Upper lobe of left lung (tissue), 6 donors: ENCODE measurements around the gene SP5. TPM values are rescaled to one million over a fixed set of nuclear protein-coding genes. Genes with fewer than 3 reads are reported as not detected.
"Not testable (repeated sequence)": the region's sequence is repeated elsewhere in the genome, so short reads cannot be mapped to it uniquely, and the experiment has no call there.

Experiments used
- ATAC-seq, 2 donors: fragments of 200-7000 bp; cut with Tn5 transposase; one replicate each; pipeline ENCODE4 v1.9.1; 2022; ENCODE audit warnings: mild to moderate bottlenecking in 2 of 2, moderate library complexity in 2 of 2; ENCODE audit not compliant: low FRiP score in 2 of 2
- DNase-seq, 2 donors: peaks; one replicate each; pipeline ENCODE4 v3.0.0-alpha.2; 2019 to 2020
- H3K27ac ChIP-seq, 4 donors: fragments of 200-600 bp; sonication (generic); one replicate each; pipeline ENCODE4 v1.5.1; 2016 to 2019
- H3K27me3 ChIP-seq, 4 donors: fragments of 200-600 bp; sonication (generic); one replicate each; pipeline ENCODE4 v1.5.1; 2017 to 2019
- H3K36me3 ChIP-seq, 4 donors: fragments of 200-600 bp; sonication (generic); one replicate each; pipeline ENCODE4 v1.5.1; 2016 to 2019
- H3K4me1 ChIP-seq, 4 donors: fragments of 200-600 bp; sonication (generic); one replicate each; pipeline ENCODE4 v1.5.1; 2018 to 2019
- H3K4me3 ChIP-seq, 4 donors: fragments of 200-600 bp; sonication (generic); one replicate each; pipeline ENCODE4 v1.5.1; 2017 to 2019; ENCODE audit warnings: mild to moderate bottlenecking in 2 of 4, moderate library complexity in 1 of 4
- H3K9me3 ChIP-seq, 4 donors: fragments of 200-600 bp; sonication (generic); one replicate each; pipeline ENCODE4 v1.5.1; 2018 to 2019
- EP300 ChIP-seq, 4 donors: sonication (generic); formaldehyde crosslinking; IDR thresholded peaks; one replicate each; pipeline ENCODE4 v1.5.1; 2017; ENCODE audit warnings: antibody characterized with exemption in 4 of 4, control low read depth in 2 of 4
- POLR2A ChIP-seq, 4 donors: fragments of 450-650 bp; IDR thresholded peaks; one replicate each; pipeline ENCODE4 v1.5.1; 2016 to 2017; ENCODE audit warnings: antibody characterized with exemption in 4 of 4, mild to moderate bottlenecking in 2 of 4
- POLR2AphosphoS5 ChIP-seq, 2 donors: sonication (generic); formaldehyde crosslinking; IDR thresholded peaks; one replicate each; pipeline ENCODE4 v1.5.1; 2017; ENCODE audit warnings: antibody characterized with exemption in 2 of 2
- WGBS, 2 donors: methylation state at CpG; one replicate each; pipeline ENCODE4 v1.1.5; 2017 to 2018; 5-methylcytosine and 5-hydroxymethylcytosine counted together
- total RNA-seq, 6 donors: library from RNA; depleted of rRNA in 4 of 6; stranded (reverse); fragments of >200 nt in 4 of 6; gene quantifications; one replicate each; pipeline versions ENCODE4 v1.1.0 to v1.2.1, GENCODE V29; 2016 to 2021
- TF ChIP-seq, protein P1 (sequence below), 6 experiments: fragments of 450-650 bp in 4 of 6; fragments of 200-600 bp in 2 of 6; sonication (generic) in 2 of 6; IDR thresholded peaks; one replicate each; pipeline ENCODE4 v1.5.1; 2016 to 2019; ENCODE audit warnings: antibody characterized with exemption in 6 of 6
- donor health status: DM: no; HTN: no; CAD: no; lungs with moderate emphysema.
- donor health status: DM: no; HTN: yes; CAD: no; lungs with severe emphysema.

The SP5 gene
- total RNA-seq, 6 donors from 2014 or later: 1.5 to 6.6 (median 4.4) TPM

DNA sequence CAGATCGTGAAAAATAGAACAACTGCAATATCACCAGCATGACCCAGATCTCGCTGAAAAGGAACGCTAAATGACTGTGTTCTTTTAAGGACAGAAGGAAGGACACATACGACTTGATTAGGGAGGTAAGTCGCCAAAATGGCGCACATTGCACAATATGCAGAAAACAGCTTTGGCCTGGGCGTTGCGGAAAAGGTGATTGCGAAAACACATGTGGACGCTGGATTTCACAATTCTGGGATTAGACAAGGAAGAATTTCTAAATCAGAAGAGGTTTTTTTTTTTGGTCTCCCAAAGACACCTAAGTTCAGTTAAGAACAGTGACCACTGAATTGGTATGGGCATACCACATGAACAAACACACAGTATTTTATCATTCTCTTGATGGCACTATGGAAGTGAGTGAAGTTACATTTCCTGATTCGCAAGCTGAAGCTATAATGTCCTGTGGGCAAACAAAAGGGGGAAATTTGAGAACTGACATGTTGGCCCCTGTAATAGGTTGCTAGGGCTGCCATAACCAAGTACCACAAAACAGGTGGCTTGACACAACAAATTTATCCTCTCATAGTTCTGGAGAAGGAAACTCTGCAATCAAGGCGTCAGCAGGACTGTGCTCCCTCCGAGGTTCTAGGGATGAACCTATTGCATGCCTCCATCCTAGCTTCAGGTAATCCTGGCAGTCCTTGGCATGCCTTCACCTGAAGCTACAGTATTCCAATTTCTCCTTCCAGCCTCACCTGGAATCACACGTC, 29.3 kb downstream of the SP5 start:
- no peaks in the 10 kb centered on the region for H3K36me3 ChIP-seq
- H3K27ac ChIP-seq: peak overlapping the region in 3 of 4 donors; percentile 66 to 72 (median 68)
- peak in 1 of 2 donors; percentile 82 for DNase-seq
- H3K4me3 ChIP-seq: peak overlapping the region in 2 of 4 donors; percentile 10 to 36
- no peaks in the 10 kb centered on the region for H3K27me3 ChIP-seq
- 49 to 60% methylated on average over 14 of the region's 14 CpGs for WGBS, 2 donors
- TF ChIP-seq POLR2AphosphoS5 (IDR thresholded peaks at IDR 0.05) (peak in 1 of 2 donors; percentile 48), EP300 (IDR thresholded peaks at IDR 0.05) (peak in 1 of 4 donors; percentile 66)
- TF ChIP-seq, protein P1, sequence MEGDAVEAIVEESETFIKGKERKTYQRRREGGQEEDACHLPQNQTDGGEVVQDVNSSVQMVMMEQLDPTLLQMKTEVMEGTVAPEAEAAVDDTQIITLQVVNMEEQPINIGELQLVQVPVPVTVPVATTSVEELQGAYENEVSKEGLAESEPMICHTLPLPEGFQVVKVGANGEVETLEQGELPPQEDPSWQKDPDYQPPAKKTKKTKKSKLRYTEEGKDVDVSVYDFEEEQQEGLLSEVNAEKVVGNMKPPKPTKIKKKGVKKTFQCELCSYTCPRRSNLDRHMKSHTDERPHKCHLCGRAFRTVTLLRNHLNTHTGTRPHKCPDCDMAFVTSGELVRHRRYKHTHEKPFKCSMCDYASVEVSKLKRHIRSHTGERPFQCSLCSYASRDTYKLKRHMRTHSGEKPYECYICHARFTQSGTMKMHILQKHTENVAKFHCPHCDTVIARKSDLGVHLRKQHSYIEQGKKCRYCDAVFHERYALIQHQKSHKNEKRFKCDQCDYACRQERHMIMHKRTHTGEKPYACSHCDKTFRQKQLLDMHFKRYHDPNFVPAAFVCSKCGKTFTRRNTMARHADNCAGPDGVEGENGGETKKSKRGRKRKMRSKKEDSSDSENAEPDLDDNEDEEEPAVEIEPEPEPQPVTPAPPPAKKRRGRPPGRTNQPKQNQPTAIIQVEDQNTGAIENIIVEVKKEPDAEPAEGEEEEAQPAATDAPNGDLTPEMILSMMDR (IDR thresholded peaks at IDR 0.05): no peak
- no peaks in the 10 kb centered on the region for H3K9me3 ChIP-seq
- peak; percentile 31 to 55 for ATAC-seq
- H3K4me1 ChIP-seq: peaks cover 0 to 6% (median 0%) of the 10 kb centered on the region in 4 donors

GRCh38 chr2:170745305-170745704, 30.2 kb downstream of the SP5 start:
- Histone ChIP-seq H3K27ac (peak overlapping the region in 1 of 4 donors; percentile 72), H3K9me3 (no peaks in the 10 kb centered on the region), H3K4me1 (no peaks in the 10 kb centered on the region), H3K4me3 (no peak overlapping the region), H3K27me3 (no peaks in the 10 kb centered on the region), H3K36me3 (no peaks in the 10 kb centered on the region)
- DNase-seq (no peak), ATAC-seq (no peak)
- TF ChIP-seq POLR2AphosphoS5 (IDR thresholded peaks at IDR 0.05) (no peak), POLR2A (IDR thresholded peaks at IDR 0.05) (no peak), EP300 (IDR thresholded peaks at IDR 0.05) (no peak)
- TF ChIP-seq, protein P1 (IDR thresholded peaks at IDR 0.05): no peak
- 27 to 55% methylated on average over 6 of the region's 6 CpGs for WGBS, 2 donors

DNA sequence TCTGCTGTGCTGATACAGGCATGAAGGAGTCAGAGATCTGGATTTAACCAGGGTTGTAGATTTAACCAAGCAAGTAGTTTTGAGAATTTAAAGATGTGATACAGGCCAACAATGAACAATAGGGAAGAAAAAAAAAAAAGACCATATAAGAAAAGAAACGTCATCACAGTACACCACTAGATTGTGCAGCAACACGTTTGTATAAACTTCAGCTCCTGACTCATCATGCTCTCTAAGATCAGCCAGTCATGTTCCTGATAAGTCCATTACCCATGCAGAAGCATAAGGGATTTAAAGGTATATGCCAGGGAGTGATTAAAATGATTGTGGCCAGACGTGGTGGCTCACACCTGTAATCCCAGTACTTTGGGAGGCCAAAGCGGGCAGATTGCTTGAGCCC, 32.8 kb downstream of the SP5 start:
- no peak for TF ChIP-seq EP300 (IDR thresholded peaks at IDR 0.05)
- no peak for TF ChIP-seq POLR2A (IDR thresholded peaks at IDR 0.05)
- no peak for TF ChIP-seq POLR2AphosphoS5 (IDR thresholded peaks at IDR 0.05)
- TF ChIP-seq, protein P1 (IDR thresholded peaks at IDR 0.05): no peak
- H3K27ac ChIP-seq: no peak overlapping the region
- H3K36me3 ChIP-seq: no peaks in the 10 kb centered on the region
- H3K9me3 ChIP-seq: no peaks in the 10 kb centered on the region
- WGBS, 2 donors: 69 to 71% methylated on average over 4 of the region's 4 CpGs
- H3K4me1 ChIP-seq: no peaks in the 10 kb centered on the region
- H3K27me3 ChIP-seq: no peaks in the 10 kb centered on the region
- DNase-seq: no peak
- ATAC-seq: no peak
- H3K4me3 ChIP-seq: no peak overlapping the region

DNA sequence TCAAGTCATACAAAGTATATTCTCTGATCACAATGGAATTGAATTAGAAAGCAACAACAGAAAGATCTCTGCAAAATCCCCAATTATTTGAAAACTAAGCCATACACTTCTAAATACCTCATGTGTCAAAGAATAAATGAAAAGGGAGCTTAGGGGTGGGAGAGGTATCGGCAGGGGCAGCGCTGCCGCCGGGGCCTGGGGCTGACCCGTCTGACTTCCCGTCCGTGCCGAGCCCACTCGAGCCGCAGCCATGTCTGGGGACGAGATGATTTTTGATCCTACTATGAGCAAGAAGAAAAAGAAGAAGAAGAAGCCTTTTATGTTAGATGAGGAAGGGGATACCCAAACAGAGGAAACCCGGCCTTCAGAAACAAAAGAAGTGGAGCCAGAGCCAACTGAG, 36.4 kb downstream of the SP5 start:
- not testable (repeated sequence) for H3K36me3 ChIP-seq, H3K4me1 ChIP-seq, H3K27ac ChIP-seq, H3K4me3 ChIP-seq, H3K27me3 ChIP-seq, H3K9me3 ChIP-seq
- ATAC-seq: peak in 1 of 2 donors; percentile 50
- WGBS, 2 donors: 89 to 91% methylated on average over 12 of the region's 12 CpGs
- peak in 1 of 2 donors; percentile 32 for DNase-seq

- Histone ChIP-seq H3K27me3 (no peaks in the 10 kb centered on the region), H3K9me3 (no peaks in the 10 kb centered on the region), H3K4me1 (peaks cover 5 to 8% (median 7%) of the 10 kb centered on the region in 4 donors), H3K36me3 (no peaks in the 10 kb centered on the region), H3K4me3 (no peak overlapping the region), H3K27ac (no peak overlapping the region)
- DNase-seq (no peak), ATAC-seq (no peak)
- TF ChIP-seq EP300 (IDR thresholded peaks at IDR 0.05): no peak
- no peak for TF ChIP-seq POLR2AphosphoS5 (IDR thresholded peaks at IDR 0.05)
- TF ChIP-seq POLR2A (IDR thresholded peaks at IDR 0.05): no peak
- TF ChIP-seq, protein P1 (IDR thresholded peaks at IDR 0.05): no peak
Observed at GRCh38 chr2:170761572-170761971, 46.4 kb downstream of the SP5 start.
